HG03097 (cell line): ENCODE data around the gene CCDC97.

Source experiments
- ATAC-seq: cut with Tn5 transposase; IDR thresholded peaks from one replicate; pipeline ENCODE4 v1.9.1; 2021; ENCODE audit not compliant: unreplicated experiment, low FRiP score

Gene CCDC97

DNA sequence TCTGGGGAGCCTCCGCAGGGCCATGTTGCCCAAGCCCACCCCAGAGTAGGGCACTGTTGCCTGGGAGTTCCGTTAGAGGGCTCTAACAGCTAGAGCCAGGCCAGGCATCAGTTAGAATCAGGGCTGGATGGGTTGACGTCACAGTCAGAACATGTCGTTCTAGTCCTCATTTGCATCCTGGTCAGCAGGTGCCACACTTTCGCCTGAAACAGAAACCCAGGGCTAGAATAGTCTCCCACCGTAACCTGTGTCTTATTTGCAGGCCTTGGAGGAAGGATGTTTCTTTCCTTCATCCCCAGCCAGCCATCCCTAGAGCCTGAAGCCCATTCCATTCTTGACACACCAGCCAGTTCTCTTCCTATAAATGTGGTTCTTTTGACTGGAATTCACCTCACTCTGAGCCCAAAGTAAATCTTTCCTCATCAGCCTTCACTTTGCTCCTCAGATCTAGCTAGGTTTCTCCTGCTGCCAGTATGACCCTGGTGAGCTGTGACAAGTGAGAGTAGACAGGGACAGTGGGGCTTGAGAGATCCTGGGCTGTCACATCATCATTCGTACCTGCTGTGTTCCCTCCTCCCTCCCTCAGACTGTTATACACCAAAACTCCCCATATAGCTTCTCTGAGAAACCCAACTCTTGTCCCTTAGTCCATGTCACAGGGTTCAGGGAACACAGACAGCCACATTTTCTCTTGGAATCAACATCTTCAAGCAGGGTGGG lies 12.2 kb upstream of the CCDC97 start:
- peak; percentile 56 for ATAC-seq

DNA sequence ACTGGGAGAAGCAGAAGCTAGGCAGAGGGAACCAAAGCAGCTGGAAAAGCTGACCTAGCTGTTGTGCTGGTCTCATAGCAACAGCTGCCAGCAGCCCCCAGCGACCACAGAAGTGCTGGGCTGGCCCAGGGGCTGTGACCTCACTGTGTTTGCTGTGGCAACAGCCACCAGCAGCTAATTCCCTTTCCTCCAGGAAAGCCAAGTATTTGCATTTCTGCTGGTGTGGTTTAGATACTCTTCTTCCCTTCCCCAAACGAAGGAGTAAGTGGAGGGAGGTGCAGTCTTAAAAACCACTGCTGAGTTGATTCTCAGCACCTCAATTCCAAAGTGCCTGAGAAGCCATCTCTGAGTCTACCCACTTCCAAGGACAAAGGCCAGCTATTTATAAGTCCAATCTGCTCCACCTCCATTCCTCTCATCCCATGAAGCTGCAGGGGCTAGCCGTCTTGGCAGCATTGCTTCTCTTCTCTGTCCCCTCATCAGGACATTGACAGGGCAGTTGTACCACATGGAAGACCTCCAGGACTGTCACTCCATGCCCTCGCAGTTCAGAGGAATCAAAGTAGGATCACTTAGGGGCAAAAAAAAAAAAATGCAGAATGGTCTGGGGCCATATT lies 11.5 kb upstream of the CCDC97 start:
- ATAC-seq: no peak

DNA sequence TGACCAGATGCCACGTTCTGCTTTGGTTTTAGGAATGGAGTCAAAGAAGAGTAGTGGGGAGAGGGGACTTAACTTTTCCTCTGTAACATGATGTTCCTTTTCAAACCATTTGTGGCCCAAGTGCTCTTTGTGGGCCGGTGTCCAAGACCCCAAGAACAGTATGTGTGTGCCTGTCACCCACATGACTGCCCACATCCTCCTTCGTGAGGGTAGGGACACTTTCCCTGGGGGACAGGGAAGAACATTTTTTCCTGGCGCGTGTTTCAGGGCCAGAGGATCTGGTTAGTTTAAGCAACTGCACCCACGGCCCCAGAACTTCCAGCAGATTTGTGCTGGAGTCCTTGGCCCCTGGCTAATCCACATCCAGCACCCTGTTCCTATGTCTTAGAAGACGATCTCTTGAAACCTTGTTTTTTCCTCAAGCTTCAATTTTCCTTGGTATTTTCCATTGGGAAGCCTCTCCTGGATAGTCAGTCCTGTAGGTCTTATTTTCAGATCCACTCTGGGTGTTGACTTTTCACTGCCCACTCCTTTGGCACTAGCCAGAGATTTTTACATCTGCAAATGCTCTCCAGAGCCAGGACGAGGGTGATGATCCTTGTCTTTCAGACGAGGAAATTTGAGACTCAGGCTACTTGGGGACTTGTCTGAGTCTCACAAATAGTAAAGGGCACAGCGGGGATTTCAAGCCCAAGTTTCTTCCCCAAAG lies 10.8 kb upstream of the CCDC97 start:
- ATAC-seq: no peak

DNA sequence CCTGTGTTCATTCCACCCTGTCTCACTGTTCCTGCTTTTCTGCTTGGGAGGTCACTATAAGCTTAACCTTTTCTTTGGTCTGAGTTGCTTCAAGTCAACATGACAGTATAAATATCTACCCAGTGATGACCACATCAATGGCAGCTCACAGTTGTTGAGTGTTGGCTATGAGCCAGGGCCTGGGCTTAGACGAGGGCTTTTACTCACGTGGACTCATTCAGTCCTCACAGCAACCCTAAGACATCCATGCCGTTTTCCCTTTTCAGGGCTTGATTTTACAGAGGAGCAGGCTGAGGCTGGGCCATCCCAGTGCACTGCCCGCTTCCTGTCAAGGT lies 10.2 kb upstream of the CCDC97 start:
- no peak for ATAC-seq

DNA sequence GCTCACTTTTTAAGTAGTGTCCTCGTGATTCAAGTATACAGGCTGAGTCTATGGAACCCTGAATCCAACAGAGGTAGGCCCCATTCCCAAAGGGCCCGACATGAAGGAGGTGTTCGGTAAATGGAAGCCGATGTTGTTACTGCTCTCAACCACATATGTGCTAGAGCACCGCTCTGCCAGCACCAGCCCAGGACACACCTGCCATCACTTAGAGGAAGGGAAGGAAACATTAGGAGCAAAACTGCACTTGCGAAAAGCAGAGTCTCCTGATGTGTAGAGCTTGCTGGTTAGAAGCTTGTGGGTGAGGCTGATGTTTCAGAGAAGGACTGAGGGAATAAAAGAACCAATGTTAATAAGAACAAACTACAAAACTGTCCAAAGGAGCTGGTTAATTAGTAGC lies 9.4 kb upstream of the CCDC97 start:
- no peak for ATAC-seq

DNA sequence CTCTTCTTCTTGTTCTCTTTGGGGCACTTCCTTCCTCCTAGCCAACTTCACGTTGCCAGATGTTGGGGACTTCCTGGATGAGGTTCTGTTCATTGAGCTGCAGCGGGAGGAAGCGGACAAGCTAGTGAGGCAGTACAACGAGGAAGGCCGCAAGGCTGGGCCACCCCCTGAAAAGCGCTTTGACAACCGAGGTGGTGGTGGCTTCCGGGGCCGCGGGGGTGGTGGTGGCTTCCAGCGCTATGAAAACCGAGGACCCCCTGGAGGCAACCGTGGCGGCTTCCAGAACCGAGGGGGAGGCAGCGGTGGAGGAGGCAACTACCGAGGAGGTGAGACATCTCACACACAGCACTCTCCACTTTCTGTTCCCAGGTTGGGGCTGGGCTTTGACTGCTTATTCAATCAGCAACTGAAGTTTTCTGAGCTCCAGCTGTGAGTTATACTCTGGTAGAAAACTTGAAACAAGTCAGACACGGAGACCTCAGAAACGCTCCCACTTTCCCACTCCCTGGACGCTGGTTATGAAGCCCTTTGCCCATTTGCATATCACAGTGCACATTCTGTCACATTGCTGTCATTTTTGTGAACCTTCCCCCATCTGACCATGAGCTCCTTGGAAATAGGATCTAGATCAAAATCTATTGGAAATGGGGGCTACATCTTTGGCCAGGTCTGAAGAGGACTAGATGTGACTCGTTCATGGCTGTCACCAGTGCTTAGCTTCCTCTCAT lies 7.2 kb upstream of the CCDC97 start:
- peak; percentile 35 for ATAC-seq

DNA sequence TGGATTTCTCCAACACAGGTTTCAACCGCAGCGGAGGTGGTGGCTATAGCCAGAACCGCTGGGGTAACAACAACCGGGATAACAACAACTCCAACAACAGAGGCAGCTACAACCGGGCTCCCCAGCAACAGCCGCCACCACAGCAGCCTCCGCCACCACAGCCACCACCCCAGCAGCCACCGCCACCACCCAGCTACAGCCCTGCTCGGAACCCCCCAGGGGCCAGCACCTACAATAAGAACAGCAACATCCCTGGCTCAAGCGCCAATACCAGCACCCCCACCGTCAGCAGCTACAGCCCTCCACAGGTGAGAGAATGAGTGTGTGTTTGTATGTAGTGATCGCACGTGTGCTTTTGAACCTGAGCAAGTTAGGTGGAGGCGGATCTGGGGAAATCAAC lies 6.0 kb upstream of the CCDC97 start:
- ATAC-seq: no peak

DNA sequence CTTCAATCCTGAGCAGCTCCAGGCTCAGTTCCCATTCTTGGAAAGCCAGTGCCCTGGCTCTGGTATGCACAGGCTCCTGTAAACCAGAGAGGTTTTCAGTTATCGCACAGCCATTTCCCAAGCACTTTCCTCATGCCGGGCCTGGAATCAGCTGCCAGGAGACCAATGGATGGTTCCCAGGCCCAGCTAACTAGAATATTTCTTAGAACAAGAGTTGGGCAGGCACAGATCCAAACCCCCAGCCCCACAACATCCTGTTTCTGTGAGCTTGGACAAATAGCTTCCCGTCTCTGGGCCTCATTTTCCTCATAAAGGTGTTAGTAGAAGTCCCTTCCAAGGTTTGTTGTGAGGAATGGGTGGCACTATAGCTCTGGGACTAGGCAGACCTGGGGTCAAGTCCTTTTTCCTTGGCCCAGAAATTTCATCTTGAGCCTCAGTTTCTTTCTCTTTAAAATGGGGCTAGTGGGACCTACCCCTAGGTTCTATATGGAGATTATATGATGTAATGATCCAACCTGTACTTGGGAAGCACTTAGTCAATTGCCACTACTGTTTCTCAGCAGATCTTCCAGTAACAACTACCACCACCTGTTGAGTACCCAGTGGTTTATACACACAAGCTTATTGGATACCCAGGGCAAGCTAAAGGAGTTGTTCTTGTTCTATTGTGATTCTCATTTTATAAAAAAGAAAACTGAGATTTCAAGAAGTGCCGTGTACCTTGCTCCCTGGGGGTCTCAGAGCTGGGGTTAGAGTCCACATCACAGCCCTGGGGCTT lies 5.1 kb upstream of the CCDC97 start:
- no peak for ATAC-seq

DNA sequence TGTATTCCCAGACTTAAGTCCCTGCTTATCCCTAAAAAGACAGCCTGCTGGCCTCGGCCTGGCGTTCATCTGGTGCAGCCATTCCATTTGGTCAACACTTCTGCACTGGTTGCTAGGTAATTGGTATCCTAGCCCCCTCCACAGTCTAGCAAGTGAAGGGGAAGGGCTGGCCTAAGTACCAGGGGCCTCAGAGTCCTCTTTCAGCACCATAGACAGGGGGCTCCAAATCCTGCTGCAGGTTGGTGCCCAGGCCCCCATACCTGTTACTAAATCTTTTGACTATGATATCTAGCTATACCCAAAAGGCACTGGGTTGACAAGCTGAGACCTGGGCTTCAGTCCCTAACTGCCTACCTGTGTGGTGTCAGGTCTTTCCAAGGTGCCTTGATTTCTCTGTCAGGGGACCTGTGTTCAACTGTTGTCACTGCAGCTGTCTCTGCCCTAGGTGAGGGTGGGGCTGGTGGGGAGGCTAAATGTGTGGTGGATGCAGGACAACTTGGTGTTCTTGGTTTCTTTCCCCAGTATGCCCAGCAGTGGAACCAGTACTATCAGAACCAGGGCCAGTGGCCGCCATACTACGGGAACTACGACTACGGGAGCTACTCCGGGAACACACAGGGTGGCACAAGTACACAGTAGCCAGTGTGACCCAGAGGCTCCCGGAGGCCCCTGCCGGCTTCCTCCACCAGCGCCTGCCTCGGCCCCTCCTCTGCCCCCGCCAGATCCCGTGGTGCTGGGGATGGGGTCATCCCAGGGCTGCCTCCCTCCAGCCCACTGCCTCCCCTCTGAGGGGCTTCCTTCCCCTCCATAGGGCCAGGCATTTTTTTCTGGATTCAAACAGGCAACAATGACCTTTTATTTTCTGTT lies 3.8 kb upstream of the CCDC97 start:
- no peak for ATAC-seq

DNA sequence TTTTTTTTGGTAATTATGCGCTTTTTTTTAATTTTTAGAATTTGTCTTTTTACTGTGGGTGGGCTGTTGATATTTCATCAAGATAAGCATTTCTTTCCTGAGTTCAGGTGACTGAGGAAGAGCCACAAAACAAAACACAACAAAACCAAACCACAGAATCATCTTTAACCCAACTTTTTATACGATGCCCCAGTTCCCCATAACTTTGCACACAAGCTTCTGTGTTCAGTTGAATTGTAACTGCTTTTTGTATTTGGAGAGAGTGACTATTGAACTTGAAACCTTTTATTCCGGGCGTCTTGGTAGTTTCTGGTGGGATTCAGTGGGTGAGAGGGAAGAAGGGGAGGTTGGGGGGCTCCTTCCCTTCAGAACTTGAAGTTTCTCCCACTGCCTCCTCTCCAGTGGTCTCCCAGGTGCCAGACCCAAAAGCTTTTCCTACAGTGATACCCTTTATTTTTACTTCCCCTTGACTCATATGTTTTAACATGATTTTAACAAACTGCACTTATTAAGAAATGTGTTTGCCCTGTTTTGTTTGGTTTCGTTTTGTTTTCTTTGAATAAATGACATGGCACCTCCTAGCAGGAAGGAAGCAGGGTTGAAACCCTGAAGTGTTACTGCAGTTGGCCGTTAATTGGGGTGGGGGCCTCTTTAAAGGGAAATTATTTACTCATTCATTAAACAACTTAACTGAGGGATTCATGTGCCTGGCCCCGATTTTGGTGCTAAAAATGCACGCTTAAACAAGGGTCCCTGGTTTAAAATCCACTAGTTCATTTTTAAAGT lies 2.7 kb upstream of the CCDC97 start:
- ATAC-seq: no peak

DNA sequence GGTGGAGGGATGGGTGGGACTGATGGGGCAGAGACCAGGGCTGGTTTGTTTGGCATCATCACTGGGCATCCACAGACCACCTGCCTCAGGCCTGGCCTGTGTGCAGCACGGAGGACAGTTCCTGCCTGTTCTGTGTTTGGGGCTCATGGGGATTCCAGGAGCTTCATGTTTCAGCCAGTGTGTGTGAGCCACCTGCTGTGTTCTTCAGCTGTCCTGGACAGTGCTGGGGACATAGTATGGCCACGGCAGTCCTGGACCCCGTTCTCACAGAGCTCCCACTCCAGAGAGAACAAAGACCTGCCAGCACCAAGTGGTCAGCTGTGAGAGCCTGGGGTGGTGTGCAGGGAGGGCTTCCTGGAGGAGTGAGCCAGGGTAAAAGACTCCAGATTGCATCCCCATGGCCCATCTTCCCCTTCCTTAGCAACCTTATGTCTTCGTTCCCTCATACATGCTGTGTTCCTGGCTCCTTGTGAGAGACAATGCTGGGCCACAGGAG lies 2.0 kb upstream of the CCDC97 start:
- ATAC-seq: peak; percentile 5

DNA sequence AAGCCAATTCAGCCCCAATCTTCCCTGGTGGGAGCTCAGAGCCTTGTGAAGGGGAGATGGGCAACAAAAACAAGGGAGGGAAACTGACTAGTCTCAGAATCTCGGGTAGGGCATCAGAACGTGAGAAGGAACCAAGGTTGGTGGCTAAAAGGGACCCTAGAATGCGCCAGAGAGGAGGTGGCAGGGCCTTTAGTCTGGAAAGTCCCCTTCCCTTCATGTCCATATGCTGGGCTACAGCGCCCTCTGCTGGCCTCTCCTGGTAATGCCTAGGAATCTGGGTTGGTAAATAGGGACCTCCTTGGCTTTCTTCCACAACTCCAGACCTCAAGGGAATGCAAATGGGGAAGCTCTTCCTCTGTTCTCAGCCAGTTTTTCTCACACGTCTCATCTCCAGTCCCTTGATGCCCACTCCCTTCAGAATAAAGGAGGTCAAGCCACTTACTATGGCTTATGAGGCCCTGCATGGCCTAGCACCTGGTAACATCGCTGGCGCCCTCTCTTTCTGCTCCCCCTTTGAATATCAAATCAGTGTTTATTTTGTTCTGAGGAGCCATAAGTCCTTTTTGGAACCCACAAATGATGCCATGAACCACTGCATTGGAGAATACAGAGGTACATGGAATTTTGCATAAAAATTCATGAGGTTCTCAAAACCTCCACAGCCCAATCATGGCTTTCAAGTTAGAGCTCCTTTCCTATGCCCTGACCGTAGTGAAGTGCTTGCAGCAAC lies 1.4 kb upstream of the CCDC97 start:
- peak; percentile 39 for ATAC-seq

DNA sequence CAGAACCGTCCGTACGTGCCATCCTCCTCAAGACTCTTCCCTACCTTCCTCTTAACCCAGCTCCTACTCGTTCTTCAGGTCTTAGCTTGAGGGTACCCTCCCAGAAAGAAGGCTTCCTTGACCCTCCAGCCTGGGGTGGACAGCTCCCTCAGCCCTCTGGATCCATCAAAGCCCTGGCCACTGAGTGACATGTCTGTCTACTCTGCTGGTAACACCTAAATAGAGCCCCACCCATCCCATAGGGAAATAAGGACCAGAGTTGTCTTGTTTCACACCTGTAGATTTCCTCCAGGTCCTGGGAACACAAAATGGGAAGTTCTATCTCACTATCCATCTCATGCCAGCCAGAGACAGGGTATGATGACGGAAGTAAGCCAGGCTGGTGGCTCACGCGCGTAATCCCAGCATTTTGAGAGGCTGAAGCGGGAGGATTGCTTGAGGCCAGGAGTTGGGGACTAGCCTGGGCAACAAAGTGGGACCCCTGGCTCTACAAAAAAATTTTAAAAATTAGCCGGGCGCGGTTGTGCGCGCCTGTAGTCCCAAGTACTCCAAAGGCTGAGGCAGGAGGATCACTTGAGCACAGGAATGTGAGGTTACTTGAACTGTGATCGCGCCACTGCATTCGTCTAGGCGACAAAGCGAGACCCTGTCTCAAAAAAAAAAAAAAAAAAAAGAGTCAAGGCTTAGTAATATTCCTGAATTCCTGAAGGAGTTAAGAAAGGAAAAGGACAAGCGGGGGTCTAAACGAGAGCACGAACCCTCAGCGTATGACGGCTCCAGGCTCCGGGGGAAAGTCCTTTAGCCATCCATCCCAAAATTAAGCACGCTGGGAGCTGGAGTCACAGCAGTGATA lies 566 bp upstream of the CCDC97 start:
- ATAC-seq: no peak

DNA sequence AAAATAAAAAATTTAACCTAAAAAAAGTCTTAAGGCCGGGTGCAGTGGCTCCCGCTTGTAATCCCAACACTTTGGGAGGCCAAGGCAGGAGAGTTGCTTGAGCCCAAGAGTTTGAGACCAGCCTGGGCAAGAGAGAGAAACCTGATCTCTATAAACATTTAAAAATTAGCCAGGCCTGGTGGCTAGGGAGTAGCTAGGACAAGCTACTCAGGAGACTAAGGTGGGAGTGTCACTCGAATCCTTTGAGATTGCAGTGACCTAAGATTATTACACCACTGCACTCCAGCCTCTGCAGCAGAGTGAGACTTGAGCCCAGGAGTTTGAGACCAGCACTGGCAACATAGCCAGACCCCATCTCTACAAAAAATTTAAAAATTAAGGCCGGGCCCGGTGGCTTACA lies 1.1 kb downstream of the CCDC97 start:
- ATAC-seq: no peak

DNA sequence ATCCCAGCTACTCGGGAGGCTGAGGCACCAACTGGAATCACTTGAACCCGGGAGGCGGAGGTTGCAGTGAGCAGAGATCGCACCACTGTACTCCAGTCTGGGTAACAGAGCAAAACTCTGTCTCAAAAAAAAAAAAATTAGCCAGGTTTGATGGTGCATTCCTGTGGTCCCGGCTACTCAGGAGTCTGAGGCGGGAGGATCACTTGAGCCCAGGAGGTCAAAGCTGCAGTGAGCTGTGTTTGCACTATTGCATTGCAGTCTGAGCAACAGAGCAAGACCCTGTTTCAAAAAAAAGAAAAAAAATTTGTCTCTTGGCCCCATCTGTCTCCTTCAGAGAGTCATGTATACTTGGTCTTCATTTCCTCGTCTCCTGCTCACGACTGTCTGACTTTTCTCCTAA lies 1.6 kb downstream of the CCDC97 start:
- ATAC-seq: no peak

DNA sequence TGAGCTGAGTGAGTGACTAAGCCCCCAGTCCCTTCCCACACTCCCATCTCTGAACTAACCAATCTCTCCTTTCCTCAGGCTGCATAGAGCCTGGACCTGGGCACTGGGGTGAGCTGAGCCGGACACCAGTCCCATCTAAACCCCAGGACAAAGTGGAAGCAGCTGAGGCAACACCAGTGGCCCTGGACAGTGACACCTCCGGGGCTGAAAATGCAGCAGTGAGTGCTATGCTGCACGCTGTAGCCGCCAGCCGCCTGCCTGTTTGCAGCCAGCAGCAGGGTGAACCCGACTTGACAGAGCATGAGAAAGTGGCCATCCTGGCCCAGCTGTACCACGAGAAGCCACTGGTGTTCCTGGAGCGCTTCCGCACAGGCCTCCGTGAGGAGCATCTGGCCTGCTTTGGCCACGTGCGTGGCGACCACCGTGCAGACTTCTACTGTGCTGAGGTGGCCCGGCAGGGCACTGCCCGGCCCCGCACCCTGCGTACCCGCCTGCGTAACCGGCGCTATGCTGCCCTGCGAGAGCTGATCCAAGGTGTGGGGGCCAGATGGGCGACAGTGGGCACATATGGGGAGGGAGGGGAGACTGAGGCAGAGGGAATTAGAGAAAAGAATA lies 6.4 kb downstream of the CCDC97 start:
- ATAC-seq: no peak
